NCI-H748 (cell line): ENCODE results near the gene KSR1.
A peak's percentile ranks its signal among the peaks of the same experiment; 100 is the strongest.

ENCODE experiments used
- DNase-seq: peaks from one replicate; lab custom pipeline; 2025; ENCODE audit not compliant: unreplicated experiment; lab: John Stamatoyannopoulos, UW

Gene KSR1

DNA sequence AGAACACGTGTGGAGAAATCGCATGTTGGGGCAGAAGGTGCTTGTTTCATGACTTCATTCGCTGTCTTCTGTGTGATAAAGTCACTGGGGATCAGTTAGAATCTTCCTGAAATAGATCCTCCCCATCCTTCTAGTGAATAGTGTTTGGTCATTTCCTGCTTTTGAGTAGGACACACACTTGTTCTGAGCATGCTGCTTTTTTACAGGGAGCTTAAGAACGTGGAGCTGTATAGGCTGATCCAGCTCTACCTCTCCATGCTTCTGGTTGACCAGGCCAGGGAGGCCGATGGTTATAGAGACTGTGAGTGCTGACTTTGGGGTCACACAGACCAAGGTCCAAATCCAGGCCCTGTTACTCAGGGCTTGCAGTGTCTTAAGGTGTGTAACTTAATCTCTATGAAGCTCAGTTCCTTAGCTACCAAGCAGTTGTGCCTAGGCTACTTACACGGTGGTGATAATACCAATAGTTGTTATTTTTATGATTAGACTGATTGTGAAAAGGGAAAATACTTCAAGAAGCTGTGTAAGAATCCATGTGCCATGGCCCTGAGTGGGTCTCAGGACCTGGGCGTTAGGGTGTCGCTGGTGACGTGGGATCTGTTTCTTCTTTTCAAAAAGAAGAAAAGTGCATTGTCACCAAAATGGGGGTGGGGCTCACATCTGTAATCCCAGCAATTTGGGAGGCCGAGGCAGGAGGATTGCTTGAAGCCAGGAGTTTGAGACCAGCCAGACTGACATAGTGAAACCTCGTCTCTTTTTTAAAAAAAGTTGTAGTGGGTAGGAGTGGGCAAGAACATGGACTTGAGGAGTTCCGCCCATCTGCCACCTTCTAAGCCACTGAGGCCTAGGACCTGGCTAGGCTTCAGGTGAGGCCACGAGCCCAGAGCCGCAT is 110.7 kb downstream of the KSR1 start:
- no peak for DNase-seq

DNA sequence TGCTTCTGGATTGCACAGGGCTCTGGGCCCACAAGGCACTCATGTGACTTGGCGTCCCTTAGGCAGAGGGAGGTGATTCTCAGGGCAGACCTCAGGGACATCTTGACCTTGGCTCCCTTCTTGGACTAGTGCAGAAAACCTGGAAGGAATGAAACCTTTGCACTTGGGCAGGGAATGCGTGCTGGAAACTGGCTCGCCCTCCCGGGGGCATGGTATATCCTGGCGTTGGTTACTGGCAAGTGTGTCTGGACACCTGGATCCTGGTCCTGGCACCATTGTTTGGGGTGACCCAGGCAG is 111.3 kb downstream of the KSR1 start:
- no peak for DNase-seq

DNA sequence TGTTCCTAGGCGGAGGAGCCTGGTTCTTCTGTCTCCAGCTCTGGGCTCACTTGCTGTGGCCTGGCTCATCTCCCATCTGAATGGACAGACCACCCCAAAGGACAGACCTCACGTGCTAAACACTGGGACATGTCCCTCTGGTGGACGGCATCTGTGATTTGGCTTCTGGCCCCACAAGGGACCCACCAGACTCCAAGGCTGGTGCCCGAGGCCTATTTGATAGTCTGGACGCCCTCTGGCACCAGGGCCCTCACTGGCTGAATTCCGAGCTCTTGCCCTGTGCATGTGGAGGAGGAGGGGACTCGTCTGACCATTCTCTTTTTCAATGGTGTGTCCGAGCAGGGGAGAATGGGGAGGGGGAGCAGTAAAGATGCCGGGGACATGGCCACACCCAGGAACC is 112.0 kb downstream of the KSR1 start:
- no peak for DNase-seq

DNA sequence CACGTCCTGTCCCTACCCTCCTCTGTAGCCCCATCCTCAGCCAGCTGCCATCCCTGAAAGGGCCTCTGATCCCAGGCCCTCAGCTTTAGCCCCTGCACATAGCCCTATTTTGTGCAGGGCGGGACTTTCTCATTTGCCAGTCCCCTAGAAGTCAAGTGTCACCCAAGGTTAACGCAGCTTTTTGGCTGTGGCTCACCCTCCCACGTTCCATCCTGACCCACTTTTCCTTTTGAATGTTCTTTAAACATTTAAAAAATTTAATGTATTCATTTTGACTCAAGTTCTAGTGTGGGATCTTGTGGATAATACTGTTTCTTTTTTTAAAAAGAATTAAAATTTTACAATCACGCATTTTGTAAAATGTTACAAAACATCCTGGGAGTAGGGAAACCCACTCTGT is 112.6 kb downstream of the KSR1 start:
- no peak for DNase-seq

DNA sequence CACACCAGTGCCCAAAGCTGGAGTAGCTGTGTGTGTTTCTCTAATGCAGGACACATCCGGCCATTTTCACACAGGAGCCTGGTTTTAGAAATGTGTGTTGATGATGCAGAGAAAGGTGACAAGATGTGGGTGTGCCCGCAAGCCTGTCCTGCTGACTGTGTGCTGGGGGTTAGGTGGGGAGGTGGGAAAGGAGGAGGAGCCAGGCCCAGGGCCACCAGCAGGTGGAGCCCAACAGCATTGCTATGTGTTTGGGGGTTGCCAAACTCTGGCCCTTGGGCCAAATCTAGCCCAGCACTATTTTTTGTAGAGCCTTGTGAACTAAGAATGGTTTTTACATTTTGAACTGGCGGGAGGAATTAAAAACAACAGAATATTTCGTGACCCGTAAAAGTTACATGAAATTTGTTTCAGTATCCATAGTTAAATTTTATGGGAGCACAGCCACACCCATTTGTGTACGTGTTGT is 113.0 kb downstream of the KSR1 start:
- peak; percentile 26 for DNase-seq

DNA sequence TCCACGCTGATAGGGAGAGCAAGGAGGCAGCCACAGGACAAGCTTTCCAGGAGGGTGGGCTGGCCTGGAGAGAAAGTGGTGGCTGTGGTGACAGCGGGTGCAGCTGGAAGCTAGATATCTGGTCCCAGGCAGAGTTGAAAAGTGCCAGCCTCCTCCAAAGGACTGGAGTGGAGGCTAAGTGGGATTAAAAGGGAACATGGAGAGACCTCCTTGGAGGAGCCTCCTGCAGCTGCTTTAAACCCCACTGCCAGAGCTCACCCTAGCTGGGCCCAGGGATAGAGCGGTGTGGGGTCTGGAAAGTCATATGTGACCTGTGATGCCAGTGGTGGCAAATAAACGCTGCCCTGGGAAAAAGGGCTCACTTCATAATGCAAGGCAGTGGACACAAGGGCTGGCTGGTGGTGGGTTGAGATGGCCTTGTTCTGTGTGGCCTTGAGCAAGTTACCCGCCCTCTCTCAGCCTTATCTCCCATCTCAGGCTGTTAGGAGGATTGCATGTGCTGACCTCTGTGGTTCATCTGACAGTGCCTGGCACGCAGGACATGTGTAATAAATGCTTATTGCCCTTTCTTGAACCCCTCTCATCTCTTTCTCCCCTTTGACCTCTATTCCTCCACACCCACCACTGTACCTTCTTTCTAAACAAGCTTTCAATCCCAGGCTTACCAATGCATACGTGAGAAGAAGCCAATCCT is 113.8 kb downstream of the KSR1 start:
- no peak for DNase-seq

DNA sequence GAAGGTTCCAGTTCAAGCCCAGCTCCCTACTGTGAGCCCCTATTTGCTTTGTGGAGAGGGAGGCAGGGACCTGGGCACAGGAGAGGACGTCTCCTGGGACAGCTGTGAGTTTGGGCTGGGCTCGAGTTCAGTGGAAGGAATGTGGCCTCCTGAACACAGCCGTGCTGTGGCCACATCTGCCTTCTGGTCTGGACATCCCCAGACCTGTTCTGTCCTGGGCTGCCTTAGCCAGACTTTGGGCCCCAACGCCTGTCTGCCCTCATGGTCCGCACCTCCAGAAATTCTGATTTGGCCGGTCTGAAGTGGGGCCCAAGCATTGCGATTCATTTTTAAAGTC is 114.3 kb downstream of the KSR1 start:
- no peak for DNase-seq

DNA sequence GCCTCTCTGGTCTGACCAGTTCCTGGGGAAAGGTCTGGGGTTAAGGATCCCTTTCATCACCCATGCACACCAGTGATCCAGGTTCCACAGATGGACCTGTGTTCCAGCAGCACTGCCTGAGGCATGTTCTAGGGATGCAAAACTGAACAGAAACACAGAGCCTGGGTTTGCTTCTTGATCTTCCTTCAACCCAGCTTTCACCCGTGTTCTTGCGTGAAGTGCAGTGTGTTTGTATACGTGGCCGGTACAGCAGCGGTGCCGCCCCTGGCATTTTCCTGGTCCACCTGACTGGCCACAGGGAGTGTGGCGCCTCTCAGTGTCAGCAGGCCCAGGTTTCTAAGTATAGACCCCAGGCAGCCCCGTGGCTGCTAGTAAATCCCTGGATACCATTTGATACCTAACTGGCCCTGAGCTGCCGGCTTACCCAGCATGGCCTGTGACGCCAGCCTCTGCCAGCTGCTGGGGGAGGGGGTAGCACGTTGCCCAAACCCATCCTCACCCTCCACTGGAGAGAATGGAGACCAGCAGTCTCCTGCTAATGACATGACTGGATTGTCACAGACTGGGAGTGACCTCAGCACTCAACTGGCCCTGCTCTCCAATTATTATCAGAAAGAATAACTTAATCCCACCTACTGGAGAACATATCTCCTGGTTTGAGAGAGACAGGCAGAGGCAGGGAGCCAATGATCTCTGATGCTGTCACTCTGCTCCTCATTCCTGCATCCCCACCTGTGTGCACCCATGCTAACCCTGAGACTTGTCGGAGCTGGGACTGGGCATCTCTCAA is 115.5 kb downstream of the KSR1 start:
- DNase-seq: no peak

DNA sequence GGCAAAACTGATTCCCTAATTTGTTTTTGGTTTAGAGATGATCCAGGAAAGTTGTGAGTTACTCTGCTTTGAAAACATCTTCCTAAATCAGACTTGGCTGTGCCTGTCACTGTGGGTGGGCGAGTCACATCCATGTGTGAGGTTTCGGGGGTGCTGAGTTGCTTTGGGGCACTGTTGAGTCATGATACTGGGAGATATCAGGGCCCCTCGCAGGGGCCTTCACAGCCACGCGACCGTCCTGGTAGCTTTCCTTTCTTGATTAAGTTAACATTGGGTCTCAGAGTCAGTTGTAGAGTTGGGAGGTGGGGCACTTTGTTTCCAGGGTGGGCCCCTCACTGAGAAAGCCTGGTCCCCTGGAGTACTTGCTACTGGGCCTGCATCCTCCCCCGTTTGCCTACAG is 116.4 kb downstream of the KSR1 start:
- DNase-seq: no peak

DNA sequence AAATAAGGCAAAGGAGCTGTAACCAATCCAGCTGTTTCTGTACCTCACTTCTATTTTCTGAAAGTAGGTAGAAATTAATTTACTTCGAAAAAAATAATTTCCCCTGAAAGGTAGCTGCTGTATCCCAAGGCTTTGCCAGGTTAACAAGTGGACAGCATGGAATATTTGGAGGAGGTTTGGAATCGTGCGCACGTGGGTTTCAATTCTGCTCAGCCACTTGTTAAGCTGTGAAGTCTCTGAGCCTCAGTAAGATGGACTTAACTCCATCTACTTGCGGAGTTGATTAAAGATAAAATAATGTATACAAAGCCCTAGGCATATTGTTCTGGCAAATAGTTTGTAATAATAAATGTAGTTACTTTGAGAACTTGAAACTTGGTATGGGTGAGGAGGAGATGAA is 117.3 kb downstream of the KSR1 start:
- DNase-seq: no peak

DNA sequence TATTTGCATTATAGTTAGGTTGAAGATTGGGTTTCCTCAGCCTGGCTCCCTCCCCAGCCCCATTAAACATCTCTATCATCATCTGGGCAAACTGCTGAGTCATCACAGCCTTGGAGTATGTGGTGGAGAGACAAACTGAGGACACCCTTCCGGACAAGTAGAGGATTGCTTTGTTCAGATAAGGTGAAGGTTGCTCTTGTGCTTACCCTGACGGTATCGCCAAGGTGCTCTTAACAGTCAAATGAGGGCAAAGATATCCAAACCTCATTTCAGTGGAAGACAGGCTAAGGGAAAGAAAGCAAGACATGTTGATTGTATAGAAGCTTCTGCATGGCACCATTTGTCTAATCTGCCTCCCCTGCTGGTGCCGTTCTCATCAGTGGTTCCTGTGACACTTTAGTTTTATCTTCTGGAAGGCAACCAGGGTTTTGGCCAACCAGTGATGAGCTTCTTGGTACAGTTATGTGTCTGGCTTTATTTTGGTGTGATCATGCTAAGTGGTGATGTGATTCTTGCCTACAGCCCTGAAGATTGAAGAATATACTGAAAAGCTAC is 117.8 kb downstream of the KSR1 start:
- DNase-seq: no peak

DNA sequence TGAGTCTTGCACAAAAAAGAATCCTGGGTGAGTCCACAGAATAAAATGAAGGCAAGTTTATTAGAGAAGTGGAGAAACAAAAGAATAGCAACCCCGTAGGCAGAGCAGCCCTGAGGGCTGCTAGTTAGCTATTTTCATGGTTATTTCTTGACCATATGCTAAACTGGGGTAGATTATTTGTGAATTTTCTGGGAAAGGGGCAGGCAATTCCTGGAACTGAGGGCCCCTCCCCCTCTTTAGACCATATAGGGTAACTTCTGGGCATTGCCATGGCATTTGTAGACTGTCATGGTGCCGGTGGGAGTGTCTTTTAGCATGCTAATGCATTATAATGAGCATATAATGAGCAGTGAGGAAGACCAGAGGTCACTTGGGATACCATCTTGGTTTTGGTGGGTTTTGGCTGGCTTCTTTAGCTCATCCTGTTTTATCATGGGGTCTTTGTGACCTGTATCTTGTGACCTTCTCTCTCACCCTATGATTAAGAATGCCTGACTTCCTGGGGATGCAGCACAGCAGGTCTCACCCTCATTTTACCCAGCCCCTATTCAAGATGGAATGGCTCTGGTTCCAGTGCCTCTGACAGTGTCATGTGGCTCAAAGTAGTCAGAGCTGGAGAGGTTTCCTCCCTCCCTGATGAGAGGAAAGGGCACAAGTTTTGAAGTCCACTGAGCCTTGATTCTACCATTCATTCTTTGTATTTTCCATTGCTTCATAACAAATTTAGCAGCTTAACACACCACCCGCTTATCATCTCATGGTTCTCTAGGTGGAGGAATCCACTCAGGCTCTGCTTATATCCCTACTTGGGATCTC is 119.1 kb downstream of the KSR1 start:
- no peak for DNase-seq

DNA sequence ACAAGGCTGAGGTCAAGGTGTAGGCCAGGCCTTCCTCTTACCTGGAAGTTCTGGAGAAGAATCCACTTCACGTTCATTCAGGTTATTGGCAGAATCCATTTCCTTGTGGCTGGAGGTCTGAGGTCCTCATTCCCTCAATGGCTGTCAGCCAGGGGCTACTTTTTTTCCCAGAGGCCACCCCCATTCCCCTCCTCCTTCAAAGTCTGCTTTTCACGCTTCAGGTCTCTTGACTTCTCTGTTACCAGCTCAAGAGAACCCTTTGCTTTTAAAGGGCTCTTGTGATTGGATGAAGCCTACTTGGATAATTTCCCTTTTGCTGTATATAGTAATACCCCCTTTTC is 119.6 kb downstream of the KSR1 start:
- DNase-seq: no peak

DNA sequence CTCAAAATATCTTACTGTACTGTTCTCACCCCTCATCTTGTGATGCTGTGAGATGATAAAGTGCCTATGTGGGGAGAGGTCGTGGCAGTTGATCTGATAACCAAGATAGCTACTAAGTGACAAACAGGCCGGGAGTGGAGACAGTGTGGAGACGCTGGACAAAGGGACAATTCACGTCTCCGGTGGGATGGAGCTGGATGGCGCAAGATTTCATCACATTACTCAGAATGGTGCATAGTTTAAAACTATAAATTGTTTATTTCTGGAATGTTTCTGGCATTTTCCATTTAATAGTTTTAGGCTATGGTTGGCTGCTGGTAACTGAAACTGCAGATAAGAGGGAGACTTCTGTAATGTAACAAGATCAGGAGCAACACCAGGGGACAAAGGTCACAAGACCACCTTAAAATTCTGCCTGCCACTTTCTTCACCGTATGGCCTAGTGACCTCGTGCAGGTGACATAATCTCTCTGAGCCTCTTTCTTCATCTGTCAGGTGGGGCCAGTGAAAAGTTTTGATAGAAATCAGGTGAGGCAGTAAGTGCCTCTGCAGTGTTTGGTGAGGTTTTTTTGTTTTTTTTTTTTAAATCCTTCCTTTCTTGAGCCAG is 120.3 kb downstream of the KSR1 start:
- DNase-seq: no peak

DNA sequence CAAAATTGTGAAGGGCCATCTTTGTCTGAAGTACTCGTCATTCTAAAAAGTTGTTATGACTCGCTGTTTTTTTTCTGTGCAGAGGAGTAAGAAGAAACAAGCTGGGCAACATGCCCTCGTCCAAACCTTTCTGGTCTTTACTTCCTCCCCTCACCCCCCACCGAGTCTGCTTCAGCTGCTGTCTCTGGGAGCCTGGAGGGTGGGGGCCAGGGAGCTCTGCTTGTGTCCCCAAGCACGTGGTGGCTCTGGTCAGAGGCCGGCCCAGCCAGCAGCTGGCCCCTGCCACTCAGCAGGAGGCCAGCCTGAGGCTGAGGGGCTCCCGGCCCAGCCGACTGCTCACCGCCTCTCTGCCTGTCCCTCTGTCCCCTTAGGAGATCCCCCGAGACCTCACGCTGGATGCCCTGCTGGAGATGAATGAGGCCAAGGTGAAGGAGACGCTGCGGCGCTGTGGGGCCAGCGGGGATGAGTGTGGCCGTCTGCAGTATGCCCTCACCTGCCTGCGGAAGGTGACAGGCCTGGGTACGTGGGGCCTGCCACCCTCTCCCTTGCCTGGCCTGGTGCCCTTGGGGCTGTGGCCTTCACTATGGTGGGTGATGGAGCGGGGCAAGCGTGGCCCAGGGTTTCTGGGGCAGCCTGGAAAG is 121.0 kb downstream of the KSR1 start:
- DNase-seq: no peak

DNA sequence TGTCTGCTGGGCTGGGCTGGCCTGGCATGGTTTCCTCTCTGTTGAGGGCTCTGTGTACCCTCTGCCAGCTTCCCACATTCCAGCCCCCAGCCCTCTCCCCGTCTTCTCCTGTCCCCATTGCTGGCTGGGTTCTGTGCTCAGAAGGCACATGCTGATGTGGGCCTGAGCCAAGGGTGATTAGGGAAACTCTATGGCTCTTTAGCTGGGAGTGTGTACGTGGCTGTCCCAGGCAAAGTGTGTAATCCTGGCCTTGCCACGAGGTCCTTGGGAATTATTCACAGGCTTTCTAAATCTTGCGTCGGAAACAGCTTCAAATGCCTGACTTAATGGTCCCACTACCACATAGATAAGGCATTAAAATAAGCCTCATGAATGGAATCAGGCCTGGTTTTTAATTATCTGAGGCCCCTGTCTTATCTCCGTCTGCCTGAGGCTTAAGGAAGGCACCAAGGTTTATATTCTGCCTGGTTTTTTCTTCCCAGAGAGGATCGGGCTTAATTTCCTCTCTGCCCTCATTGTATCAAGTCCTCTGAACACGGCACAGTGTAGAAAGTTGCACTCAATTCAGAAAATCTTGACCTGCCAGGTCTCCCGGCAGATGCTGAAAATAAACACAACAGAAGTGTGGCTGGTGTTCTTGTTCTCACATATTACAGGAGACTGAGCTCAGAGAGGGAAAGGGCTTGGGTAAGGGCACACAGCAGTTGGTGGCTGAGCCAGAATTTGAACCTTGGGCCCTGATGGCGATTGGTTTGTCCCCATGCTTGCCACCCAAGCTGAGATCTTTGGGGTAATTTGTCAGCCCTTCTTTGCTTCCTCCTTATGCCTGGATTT is 121.9 kb downstream of the KSR1 start:
- DNase-seq: no peak

DNA sequence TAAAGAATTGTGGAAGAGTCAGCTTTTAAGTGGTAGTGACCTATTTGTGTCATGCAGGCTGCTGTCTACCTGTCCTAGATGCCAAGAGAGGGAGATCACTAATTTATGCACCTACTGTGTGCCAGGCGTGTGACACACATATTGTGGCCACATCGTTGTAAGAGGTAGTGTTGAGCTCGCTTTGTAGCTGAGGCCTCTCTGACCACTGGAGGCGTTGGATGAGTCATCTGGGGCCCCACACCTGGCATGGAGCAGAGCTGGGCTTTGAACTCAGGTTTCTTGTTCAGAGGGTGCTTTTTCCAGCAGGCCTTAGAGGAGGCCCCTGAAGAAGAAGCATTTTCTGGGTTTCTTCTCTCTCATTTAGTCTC is 122.5 kb downstream of the KSR1 start:
- no peak for DNase-seq

DNA sequence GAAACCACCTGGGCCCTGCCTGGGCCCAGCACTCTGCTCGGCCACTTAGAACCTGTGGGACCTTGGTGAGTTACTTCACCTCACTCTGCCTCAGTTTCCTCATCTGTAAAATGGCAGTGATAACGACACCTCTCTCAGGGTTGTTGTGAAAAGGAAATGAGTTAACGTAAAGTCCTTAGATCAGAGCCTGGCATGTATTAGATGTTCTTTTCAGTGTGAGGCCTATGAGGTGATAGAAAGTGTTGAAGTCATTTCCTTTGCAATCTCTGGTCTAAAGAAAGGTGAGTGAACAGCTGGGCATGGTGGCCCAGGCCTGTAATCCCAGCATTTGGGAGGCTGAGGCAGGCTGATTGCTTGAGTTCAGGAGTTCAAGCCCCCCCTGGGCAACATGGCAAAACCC is 123.1 kb downstream of the KSR1 start:
- no peak for DNase-seq

DNA sequence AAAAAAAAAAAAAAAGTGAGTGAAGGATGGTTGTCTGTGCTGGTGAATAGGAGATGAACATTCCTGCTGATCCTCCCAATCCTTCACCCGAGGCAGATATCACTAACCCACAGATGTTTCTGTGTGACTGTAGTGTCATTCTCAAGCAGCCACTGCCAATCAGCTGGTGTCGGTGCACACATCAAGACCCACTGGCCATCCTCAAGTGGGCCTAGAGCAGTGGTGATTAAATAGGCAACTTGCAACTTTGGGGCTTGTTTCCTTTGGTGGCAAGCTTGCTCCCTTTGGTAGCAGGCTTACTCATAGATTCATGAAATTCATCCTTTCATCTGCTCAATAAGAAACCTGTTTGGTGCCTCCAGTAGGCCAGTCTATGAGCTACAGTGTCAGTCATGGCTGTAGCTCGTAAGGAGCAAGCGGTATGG is 123.7 kb downstream of the KSR1 start:
- DNase-seq: no peak
